Peyer's patch (tissue), 4 donors: ENCODE data around the gene BTBD6. TPM values are rescaled to one million over a fixed set of nuclear protein-coding genes. Genes with fewer than 3 reads are reported as not detected.
"Not testable (repeated sequence)": the region's sequence is repeated elsewhere in the genome, so short reads cannot be mapped to it uniquely, and the experiment has no call there.

ENCODE experiments used
- DNase-seq, 3 donors: peaks; one replicate each; pipeline ENCODE4 v3.0.0-alpha.2; 2017 to 2019
- H3K27ac ChIP-seq, 4 donors: fragments of 200-600 bp; sonication (generic); one replicate each; pipeline ENCODE4 v1.5.1; 2016 to 2019
- H3K27me3 ChIP-seq, 2 donors: fragments of 200-600 bp; sonication (generic); one replicate each; pipeline ENCODE4 v1.5.1; 2019
- H3K36me3 ChIP-seq, 3 donors: fragments of 200-600 bp; sonication (generic); one replicate each; pipeline ENCODE4 v1.5.1; 2016 to 2019
- H3K4me1 ChIP-seq, 4 donors: fragments of 200-600 bp; sonication (generic); one replicate each; pipeline ENCODE4 v1.5.1; 2016 to 2019
- H3K4me3 ChIP-seq, 4 donors: fragments of 200-600 bp; sonication (generic); 1 replicate in 3 of 4; 2 replicates in 1 of 4; pipeline ENCODE4 v1.5.1; 2016 to 2019; ENCODE audit warnings: mild to moderate bottlenecking in 1 of 4
- H3K9me3 ChIP-seq, 4 donors: fragments of 200-600 bp; sonication (generic); one replicate each; pipeline ENCODE4 v1.5.1; 2016 to 2019; ENCODE audit warnings: mild to moderate bottlenecking in 1 of 4
- CTCF ChIP-seq, 6 experiments: fragments of 450-650 bp in 4 of 6; fragments of 200-600 bp in 2 of 6; sonication (generic) in 1 of 6; IDR thresholded peaks; one replicate each; pipeline ENCODE4 v1.5.1; 2017 to 2019; ENCODE audit warnings: antibody characterized with exemption in 6 of 6, mild to moderate bottlenecking in 3 of 6, moderate library complexity in 1 of 6
- POLR2A ChIP-seq, 2 donors: fragments of 450-650 bp; IDR thresholded peaks; one replicate each; pipeline ENCODE4 v1.5.1; 2017; ENCODE audit warnings: antibody characterized with exemption in 2 of 2, mild to moderate bottlenecking in 2 of 2, moderate library complexity in 2 of 2
- total RNA-seq, 4 donors: library from RNA; depleted of rRNA; stranded (reverse); fragments of >200 nt; gene quantifications; one replicate each; pipeline ENCODE4 v1.1.0, GENCODE V29; 2016

BTBD6 gene
- total RNA-seq, 4 donors from 2014 or later: 32.2 to 67.5 (median 55.5) TPM

GRCh38 chr14:105287249-105288102 is 39.1 kb downstream of the BTBD6 start:
- Histone ChIP-seq H3K4me3 (no peak overlapping the region), H3K4me1 (peaks cover 0 to 2% (median 0%) of the 10 kb centered on the region in 4 donors), H3K9me3 (no peaks in the 10 kb centered on the region), H3K36me3 (no peaks in the 10 kb centered on the region), H3K27me3 (no peaks in the 10 kb centered on the region), H3K27ac (no peak overlapping the region)
- TF ChIP-seq POLR2A (IDR thresholded peaks at IDR 0.05) (no peak), CTCF (IDR thresholded peaks at IDR 0.05) (no peak)
- DNase-seq: no peak

- H3K36me3 ChIP-seq: not testable (repeated sequence)
These were observed 40.6 kb downstream of the BTBD6 start for GRCh38 chr14:105288936-105289335.

GRCh38 chr14:105290621-105291346 is 42.5 kb downstream of the BTBD6 start:
- no peak for DNase-seq
- peaks cover 0 to 22% (median 8%) of the 10 kb centered on the region in 4 donors for H3K4me1 ChIP-seq
- no peak overlapping the region for H3K27ac ChIP-seq
- H3K27me3 ChIP-seq: no peaks in the 10 kb centered on the region
- TF ChIP-seq CTCF (IDR thresholded peaks at IDR 0.05) (no peak), POLR2A (IDR thresholded peaks at IDR 0.05) (no peak)
- H3K9me3 ChIP-seq: no peaks in the 10 kb centered on the region
- no peaks in the 10 kb centered on the region for H3K36me3 ChIP-seq
- no peak overlapping the region for H3K4me3 ChIP-seq

More at GRCh38 chr14:105288936-105289335, 40.6 kb downstream of the BTBD6 start:
- H3K27me3 ChIP-seq, H3K4me3 ChIP-seq, DNase-seq, H3K9me3 ChIP-seq, H3K27ac ChIP-seq: not testable (repeated sequence)
- H3K4me1 ChIP-seq: peaks cover 0 to 17% (median 6%) of the 10 kb centered on the region in 4 donors

GRCh38 chr14:105292826-105293711 is 44.7 kb downstream of the BTBD6 start:
- peak overlapping the region in 1 of 4 donors; percentile 42 for H3K27ac ChIP-seq
- TF ChIP-seq CTCF (IDR thresholded peaks at IDR 0.05) (no peak), POLR2A (IDR thresholded peaks at IDR 0.05) (no peak)
- no peak for DNase-seq

GRCh38 chr14:105294142-105294597 is 45.8 kb downstream of the BTBD6 start:
- no peaks in the 10 kb centered on the region for H3K9me3 ChIP-seq
- peaks cover 0 to 29% (median 8%) of the 10 kb centered on the region in 4 donors for H3K4me1 ChIP-seq
- H3K27ac ChIP-seq: no peak overlapping the region
- H3K36me3 ChIP-seq: no peaks in the 10 kb centered on the region
- H3K27me3 ChIP-seq: no peaks in the 10 kb centered on the region
- H3K4me3 ChIP-seq: no peak overlapping the region
- TF ChIP-seq CTCF (IDR thresholded peaks at IDR 0.05): no peak
- no peak for TF ChIP-seq POLR2A (IDR thresholded peaks at IDR 0.05)
- peak in 1 of 3 donors; percentile 24 for DNase-seq

More at GRCh38 chr14:105292826-105293711, 44.7 kb downstream of the BTBD6 start:
- no peaks in the 10 kb centered on the region for H3K27me3 ChIP-seq
- H3K4me3 ChIP-seq: peak overlapping the region in 1 of 4 donors; percentile 3
- no peaks in the 10 kb centered on the region for H3K9me3 ChIP-seq
- peaks cover 0 to 22% (median 8%) of the 10 kb centered on the region in 4 donors for H3K4me1 ChIP-seq
- no peaks in the 10 kb centered on the region for H3K36me3 ChIP-seq

- DNase-seq, H3K9me3 ChIP-seq, H3K27ac ChIP-seq, H3K27me3 ChIP-seq, H3K4me3 ChIP-seq, H3K36me3 ChIP-seq: not testable (repeated sequence)
- peaks cover 0 to 42% (median 10%) of the 10 kb centered on the region in 4 donors for H3K4me1 ChIP-seq
These were observed 49.0 kb downstream of the BTBD6 start for GRCh38 chr14:105297311-105297710.
